Measurements from ENCODE around the gene CES1. TPM values are rescaled to one million over a fixed set of nuclear protein-coding genes. Genes with fewer than 3 reads are reported as not detected.

Gene CES1
- 28.2 and 41.6 TPM in 2 replicates for total RNA-seq

DNA sequence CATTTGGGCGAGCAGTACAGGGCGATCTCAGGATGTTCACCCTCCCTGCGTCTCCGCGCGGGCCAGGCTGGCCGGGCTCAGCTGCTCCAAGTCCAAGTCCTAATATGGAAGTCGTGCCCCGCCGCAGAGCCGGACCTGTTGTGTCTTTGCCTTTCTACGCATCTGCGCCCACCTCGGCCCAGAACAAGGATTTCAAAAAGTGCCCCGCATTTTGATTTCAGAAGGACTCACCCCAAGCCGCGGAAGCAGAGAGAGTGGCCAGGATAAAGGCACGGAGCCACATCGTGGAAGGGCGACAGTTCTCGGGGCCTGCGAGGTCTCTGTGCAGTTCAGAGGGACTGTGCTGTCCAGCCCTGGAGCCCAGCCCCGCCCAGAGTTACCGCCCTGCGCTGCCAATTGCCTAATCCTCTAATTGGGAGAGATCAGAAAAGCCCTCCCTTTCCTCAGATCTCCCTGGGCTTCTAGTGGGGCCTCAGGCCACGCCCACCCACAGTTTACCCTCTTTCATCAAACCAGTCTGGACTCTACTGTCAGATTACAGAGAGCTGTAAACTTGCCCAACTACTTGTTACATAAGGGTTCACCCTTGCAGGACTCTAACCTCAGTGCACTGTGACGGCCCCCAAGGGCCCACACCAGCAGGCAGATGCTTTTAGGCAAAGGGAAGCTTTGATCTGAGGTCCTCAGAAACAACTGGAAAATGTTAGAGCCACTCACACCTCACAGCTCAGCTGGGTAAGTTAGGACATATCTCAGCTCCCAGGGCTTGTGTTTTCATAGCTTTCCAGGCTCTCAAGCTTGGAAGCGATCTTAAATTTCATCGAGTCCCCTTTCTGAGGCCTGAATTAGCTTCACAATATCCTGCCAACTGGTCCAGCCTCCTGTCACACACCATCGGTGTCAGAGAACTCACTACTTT is at the start of gene CES1:
CES1 (minus strand) TSS at position 324 of the 919 bp plus-strand sequence; CDS start at position 283, 41 bp downstream.

DNA sequence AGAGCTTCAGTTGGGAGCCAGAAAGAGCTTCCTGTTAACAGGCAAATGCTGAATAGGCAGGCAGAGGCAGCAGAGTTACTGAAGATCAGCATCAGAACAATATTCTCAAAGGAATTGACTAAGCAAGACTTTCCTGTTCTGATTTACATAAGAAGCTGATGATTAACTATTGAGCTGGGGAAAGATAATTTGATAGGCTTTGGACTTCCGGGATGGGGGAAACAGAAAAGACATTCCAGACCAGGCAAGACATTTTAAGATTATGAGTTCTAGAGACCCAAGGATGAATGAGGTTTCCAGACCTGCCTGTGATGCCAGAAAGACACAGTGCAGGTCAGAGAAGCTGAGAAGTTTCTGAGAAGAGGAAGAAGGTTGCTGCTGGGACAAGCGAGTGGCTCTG is 42.4 kb upstream of the CES1 start, which contains the start of gene CES5A:
CES5A (minus strand) TSS at position 101 of the 400 bp plus-strand sequence. CDS start 152 bp downstream, outside the sequence.

Other genes starting within 250 kb of the CES1 start
- gene SLC6A2, start 177.1 kb downstream of the CES1 start, total RNA-seq = not detected in 2 replicates
- not detected in 2 replicates for gene CES5A, start 42.3 kb upstream of the CES1 start, total RNA-seq